HepG2 (cell line): Measurements from ENCODE around the gene PLIN5. TPM values are rescaled to one million over a fixed set of nuclear protein-coding genes. Genes with fewer than 3 reads are reported as not detected.

Experiments used
- ATAC-seq: fragments of 200-7000 bp; cut with Tn5 transposase; 3 replicates; pipeline ENCODE4 v1.9.1; 2020; ENCODE audit warnings: mild to moderate bottlenecking, moderate library complexity
- BruUV-seq: library from RNA; stranded (reverse); fragments of 400-500 nt; replicated peaks from 2 replicates; lab custom pipeline; 2021; lab: Mats Ljungman, UMichigan
- CTCF ChIA-PET: fragments of 300-600 bp; formaldehyde crosslinking; extraction: SDS; loops from one replicate; lab custom pipeline; 2021; ENCODE audit warnings: low total read pairs, inconsistent platforms, low intra/inter-chr PET ratio; lab: Yijun Ruan, JAX
- POLR2A ChIA-PET: fragments of 350-600 bp; sonication (Branson Sonifier 250); formaldehyde crosslinking; loops from one replicate; lab custom pipeline; 2020; ENCODE audit warnings: antibody characterized with exemption, inconsistent platforms; lab: Yijun Ruan, JAX
- DNase-seq: peaks from one replicate; pipeline ENCODE4 v3.0.0-alpha.2; 2015; ENCODE audit warnings: low spot score
- FAIRE-seq: peaks from 3 replicates; lab custom pipeline; 2011; peaks lifted over from hg19 to GRCh38; lab: Jason Lieb, UNC
- H2AFZ ChIP-seq: one replicate; pipeline ENCODE4 v1.6.1; 2011; ENCODE audit warnings: low read length, inconsistent platforms
- H3K27ac ChIP-seq: fragments of 300-600 bp; 3 replicates; pipeline ENCODE4 v1.8.0; 2011; ENCODE audit warnings: mixed run types, mild to moderate bottlenecking, mixed read lengths, low read length, inconsistent platforms; ENCODE audit not compliant: insufficient read depth; ENCODE audit errors: extremely low read length
- H3K27me3 ChIP-seq, 2 experiments: fragments of 200-600 bp in 1 of 2; 2 replicates in 1 of 2; 3 replicates in 1 of 2; pipeline versions ENCODE4 v1.6.0 to v1.8.0; 2011; ENCODE audit warnings: low read length in 2 of 2, mild to moderate bottlenecking in 2 of 2, moderate library complexity in 2 of 2, inconsistent platforms in 1 of 2; ENCODE audit not compliant: insufficient read depth in 2 of 2, control insufficient read depth in 1 of 2
- H3K36me3 ChIP-seq, 2 experiments: fragments of 200-600 bp in 1 of 2; replicated peaks in 1 of 2; 2 replicates in 1 of 2; 3 replicates in 1 of 2; pipeline versions ENCODE4 v1.5.1 to v1.8.0; 2011; ENCODE audit warnings: low read length in 2 of 2, inconsistent platforms in 1 of 2; ENCODE audit not compliant: insufficient read depth in 2 of 2, control insufficient read depth in 1 of 2
- H3K4me1 ChIP-seq: 2 replicates; pipeline ENCODE4 v1.5.1; 2012; ENCODE audit warnings: low read length, inconsistent platforms; ENCODE audit not compliant: insufficient read depth
- H3K4me2 ChIP-seq: 2 replicates; pipeline ENCODE4 v1.6.0; 2011; ENCODE audit warnings: low read depth, low read length, inconsistent platforms
- H3K4me3 ChIP-seq, 3 experiments: fragments of 200-600 bp in 1 of 3; sonication (generic), shearing (Covaris generic) in 1 of 3; replicated peaks in 1 of 3; 2 replicates each; pipeline ENCODE4 v1.5.1; 2011 to 2016; ENCODE audit warnings: low read length in 3 of 3, inconsistent platforms in 2 of 3, low read depth in 2 of 3, mild to moderate bottlenecking in 2 of 3, control low read depth in 1 of 3, mixed read lengths in 1 of 3; ENCODE audit not compliant: insufficient read depth in 1 of 3
- H3K79me2 ChIP-seq: one replicate; pipeline ENCODE4 v1.6.1; 2011; ENCODE audit warnings: low read length, inconsistent platforms; ENCODE audit not compliant: insufficient read depth
- H3K9ac ChIP-seq: 2 replicates; pipeline ENCODE4 v1.6.0; 2011; ENCODE audit warnings: mild to moderate bottlenecking, low read depth, low read length, inconsistent platforms; ENCODE audit not compliant: insufficient read depth
- H3K9me3 ChIP-seq: 2 replicates; pipeline ENCODE4 v1.5.1; 2012; ENCODE audit warnings: mild to moderate bottlenecking, low read length
- H4K20me1 ChIP-seq: 2 replicates; pipeline ENCODE4 v1.6.0; 2011; ENCODE audit warnings: inconsistent platforms, mild to moderate bottlenecking, low read length, moderate library complexity; ENCODE audit not compliant: insufficient read depth
- MBD4 ChIP-seq: IDR thresholded peaks from 2 replicates; pipeline ENCODE4 v1.6.1; 2012; ENCODE audit warnings: low read length, inconsistent platforms, borderline replicate concordance
- PCBP1 ChIP-seq: fragments of 200-400 bp; formaldehyde crosslinking; IDR thresholded peaks from 2 replicates; pipeline ENCODE4 v1.6.1; 2017; ENCODE audit warnings: mild to moderate bottlenecking, low read depth, low read length, borderline replicate concordance
- SATB2 ChIP-seq: sonication (generic); formaldehyde crosslinking; IDR thresholded peaks from 2 replicates; pipeline ENCODE4 v1.5.0; 2020; ENCODE audit warnings: missing genetic modification reagents
- SP5 ChIP-seq: IDR thresholded peaks from 2 replicates; pipeline ENCODE4 v1.6.1; 2016; ENCODE audit warnings: low read depth, borderline replicate concordance
- ZNF326 ChIP-seq: sonication (generic); formaldehyde crosslinking; IDR thresholded peaks from 2 replicates; pipeline ENCODE4 v1.4.0; 2020; ENCODE audit warnings: missing genetic modification reagents, borderline replicate concordance
- ZNF782 ChIP-seq: sonication (generic); formaldehyde crosslinking; IDR thresholded peaks from 2 replicates; pipeline ENCODE4 v1.4.0; 2020; ENCODE audit warnings: missing genetic modification reagents, mild to moderate bottlenecking, borderline replicate concordance
- WGBS: methylation state at CpG from one replicate; pipeline ENCODE4 v1.1.6; 2017; ENCODE audit warnings: low lambda C conversion rate; 5-methylcytosine and 5-hydroxymethylcytosine counted together
- in situ Hi-C: cut with HindIII; loops from 2 replicates; pipeline ENCODE4 v1.10.0; 2017; ENCODE audit warnings: low pct_unique_long_range_greater_than_20kb; ENCODE audit not compliant: extremely low pct_ligation_motif_present
- intact Hi-C: fragments of 100-400 bp; cut with micrococcal nuclease; formaldehyde crosslinking; loops from one replicate; pipeline ENCODE4 v1.10.0; 2022; ENCODE audit not compliant: unreplicated experiment
- polyA plus RNA-seq, 8 experiments: library from polyadenylated mRNA; depleted of rRNA in 3 of 8; stranded (reverse) in 7 of 8; unstranded in 1 of 8; fragments of >200 nt; fragmentation: Illumina TruSeq in 4 of 8; extraction: Trizol in 4 of 8; gene quantifications; 2 replicates each; pipeline versions ENCODE4 v1.2.1 to v1.2.3, GENCODE V29; 2011 to 2016; ENCODE audit warnings: low read depth in 4 of 8, missing spikeins in 1 of 8, mixed read lengths in 1 of 8; ENCODE audit not compliant: insufficient read depth in 1 of 8
- total RNA-seq, 5 experiments: library from RNA; depleted of rRNA; stranded (reverse); fragments of >200 nt; fragmentation: Illumina TruSeq; extraction: Trizol; gene quantifications; 2 replicates each; pipeline ENCODE4 v1.2.3, GENCODE V29; 2016; ENCODE audit warnings: low read depth in 1 of 5
- TF ChIP-seq, protein P1 (sequence below): sonication (generic); formaldehyde crosslinking; IDR thresholded peaks from 2 replicates; pipeline ENCODE4 v1.5.0; 2020; ENCODE audit warnings: mild to moderate bottlenecking, missing genetic modification reagents, moderate library complexity
- TF ChIP-seq, protein P2 (sequence below): sonication (generic); formaldehyde crosslinking; IDR thresholded peaks from 2 replicates; pipeline ENCODE4 v1.5.1; 2020; ENCODE audit warnings: mild to moderate bottlenecking, missing genetic modification reagents, moderate library complexity
- TF ChIP-seq, protein P3 (sequence below): IDR thresholded peaks from 2 replicates; pipeline ENCODE4 v1.6.1; 2016; ENCODE audit warnings: missing genetic modification reagents, missing compliant biosample characterization

The PLIN5 gene
- total and polyA plus RNA-seq, 2 of the 13 experiments (the other 11 are each of a cell fraction or from before 2014, with no cell fraction given), result 1.8 to 4.8 TPM

DNA sequence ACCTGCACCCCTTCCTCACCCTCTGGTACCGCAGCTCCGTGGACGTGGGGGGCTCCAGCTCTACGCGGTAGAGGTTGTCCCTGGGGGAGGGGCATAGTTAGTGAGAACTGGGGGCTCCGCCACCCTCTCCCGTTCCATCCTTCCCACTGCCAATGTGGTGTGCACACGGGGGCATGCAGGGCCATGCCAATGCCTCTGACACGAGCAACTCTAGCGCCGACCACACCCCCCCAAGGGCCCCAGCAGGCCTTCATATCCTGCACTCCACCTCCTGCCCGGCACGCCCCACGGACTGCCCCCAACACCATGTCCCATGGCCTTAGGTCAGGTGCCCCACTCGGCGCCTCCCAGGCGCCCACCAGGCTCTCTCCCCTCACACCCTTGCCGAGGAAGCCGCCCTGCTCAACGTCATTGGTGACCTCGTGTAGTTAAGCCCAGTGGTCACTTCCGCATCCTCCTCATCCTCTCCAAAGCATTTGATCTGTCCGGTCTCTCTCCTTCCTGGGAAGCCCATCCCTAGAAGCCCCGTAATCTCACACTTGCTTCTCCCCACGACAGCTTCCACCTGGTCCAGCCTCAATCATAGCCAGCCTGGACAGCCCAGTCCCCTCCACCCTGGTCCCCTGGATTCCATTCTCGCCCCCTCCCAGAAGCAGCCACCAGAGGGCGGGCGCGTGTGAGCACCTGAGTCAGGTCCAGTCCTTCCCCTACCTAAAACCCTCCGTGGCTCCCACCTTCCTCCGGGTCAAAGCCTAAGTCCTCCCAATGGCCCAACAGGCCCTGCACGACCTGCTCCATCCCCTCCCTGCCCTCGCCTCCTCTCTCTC, 22.3 kb upstream of the PLIN5 start (continued):
- TF ChIP-seq, protein P1, sequence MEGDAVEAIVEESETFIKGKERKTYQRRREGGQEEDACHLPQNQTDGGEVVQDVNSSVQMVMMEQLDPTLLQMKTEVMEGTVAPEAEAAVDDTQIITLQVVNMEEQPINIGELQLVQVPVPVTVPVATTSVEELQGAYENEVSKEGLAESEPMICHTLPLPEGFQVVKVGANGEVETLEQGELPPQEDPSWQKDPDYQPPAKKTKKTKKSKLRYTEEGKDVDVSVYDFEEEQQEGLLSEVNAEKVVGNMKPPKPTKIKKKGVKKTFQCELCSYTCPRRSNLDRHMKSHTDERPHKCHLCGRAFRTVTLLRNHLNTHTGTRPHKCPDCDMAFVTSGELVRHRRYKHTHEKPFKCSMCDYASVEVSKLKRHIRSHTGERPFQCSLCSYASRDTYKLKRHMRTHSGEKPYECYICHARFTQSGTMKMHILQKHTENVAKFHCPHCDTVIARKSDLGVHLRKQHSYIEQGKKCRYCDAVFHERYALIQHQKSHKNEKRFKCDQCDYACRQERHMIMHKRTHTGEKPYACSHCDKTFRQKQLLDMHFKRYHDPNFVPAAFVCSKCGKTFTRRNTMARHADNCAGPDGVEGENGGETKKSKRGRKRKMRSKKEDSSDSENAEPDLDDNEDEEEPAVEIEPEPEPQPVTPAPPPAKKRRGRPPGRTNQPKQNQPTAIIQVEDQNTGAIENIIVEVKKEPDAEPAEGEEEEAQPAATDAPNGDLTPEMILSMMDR, result peak; percentile 38
- no peak for TF ChIP-seq MBD4
- TF ChIP-seq, protein P2, sequence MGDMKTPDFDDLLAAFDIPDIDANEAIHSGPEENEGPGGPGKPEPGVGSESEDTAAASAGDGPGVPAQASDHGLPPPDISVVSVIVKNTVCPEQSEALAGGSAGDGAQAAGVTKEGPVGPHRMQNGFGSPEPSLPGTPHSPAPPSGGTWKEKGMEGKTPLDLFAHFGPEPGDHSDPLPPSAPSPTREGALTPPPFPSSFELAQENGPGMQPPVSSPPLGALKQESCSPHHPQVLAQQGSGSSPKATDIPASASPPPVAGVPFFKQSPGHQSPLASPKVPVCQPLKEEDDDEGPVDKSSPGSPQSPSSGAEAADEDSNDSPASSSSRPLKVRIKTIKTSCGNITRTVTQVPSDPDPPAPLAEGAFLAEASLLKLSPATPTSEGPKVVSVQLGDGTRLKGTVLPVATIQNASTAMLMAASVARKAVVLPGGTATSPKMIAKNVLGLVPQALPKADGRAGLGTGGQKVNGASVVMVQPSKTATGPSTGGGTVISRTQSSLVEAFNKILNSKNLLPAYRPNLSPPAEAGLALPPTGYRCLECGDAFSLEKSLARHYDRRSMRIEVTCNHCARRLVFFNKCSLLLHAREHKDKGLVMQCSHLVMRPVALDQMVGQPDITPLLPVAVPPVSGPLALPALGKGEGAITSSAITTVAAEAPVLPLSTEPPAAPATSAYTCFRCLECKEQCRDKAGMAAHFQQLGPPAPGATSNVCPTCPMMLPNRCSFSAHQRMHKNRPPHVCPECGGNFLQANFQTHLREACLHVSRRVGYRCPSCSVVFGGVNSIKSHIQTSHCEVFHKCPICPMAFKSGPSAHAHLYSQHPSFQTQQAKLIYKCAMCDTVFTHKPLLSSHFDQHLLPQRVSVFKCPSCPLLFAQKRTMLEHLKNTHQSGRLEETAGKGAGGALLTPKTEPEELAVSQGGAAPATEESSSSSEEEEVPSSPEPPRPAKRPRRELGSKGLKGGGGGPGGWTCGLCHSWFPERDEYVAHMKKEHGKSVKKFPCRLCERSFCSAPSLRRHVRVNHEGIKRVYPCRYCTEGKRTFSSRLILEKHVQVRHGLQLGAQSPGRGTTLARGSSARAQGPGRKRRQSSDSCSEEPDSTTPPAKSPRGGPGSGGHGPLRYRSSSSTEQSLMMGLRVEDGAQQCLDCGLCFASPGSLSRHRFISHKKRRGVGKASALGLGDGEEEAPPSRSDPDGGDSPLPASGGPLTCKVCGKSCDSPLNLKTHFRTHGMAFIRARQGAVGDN (CRISPR knock-in tag), result 0 out of 2 replicates have a peak, but pooled peaks have one; percentile 4
- TF ChIP-seq SP5, result no peak
- TF ChIP-seq, all 625 proteins: peak for 3

DNA sequence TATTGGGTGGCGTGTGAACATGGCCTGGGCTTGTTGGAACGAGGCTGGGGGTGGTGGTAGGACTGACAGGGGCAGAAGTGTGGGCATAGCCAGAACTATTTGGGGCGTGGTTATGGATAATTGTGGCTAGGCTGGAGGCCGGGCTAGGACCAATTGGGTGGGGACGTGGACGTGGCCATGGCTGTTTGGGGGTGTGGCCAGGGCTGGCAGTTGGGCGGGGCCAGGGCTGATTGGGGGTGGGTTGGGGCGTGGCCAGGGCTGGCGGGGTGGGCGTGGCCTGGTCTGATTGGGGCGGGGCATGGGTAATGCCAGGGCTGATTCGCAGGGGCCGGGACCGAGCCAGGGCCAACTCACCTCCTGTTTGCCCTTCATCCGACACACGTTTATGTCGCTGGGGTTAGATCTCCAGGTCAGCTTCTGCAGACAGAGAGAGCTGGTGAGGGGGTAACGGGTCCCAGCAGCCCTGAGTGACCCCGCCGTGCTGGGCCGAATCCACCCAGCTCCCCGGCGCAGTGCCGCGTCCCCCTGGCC, 21.6 kb upstream of the PLIN5 start:
- POLR2A ChIA-PET, result no interaction called here
- peaks cover 6% of the 10 kb centered on the region for H3K79me2 ChIP-seq
- ATAC-seq, result peak; percentile 34
- WGBS, result 97% methylated on average over 19 of the region's 25 CpGs
- no peak for FAIRE-seq
- in situ Hi-C loops (no loop called here), intact Hi-C loops (no loop called here)
- H3K36me3 ChIP-seq, result peaks cover 37 to 58% of the 10 kb centered on the region in 2 experiments
- H3K9ac ChIP-seq, result no peak overlapping the region
- peaks cover 9% of the 10 kb centered on the region; the same call in 1 of the 2 replicates for H4K20me1 ChIP-seq
- no peak for DNase-seq
- no peak overlapping the region for H3K4me3 ChIP-seq
- H3K9me3 ChIP-seq, result no peaks in the 10 kb centered on the region
- CTCF ChIA-PET, result no interaction called here
- no peaks in the 10 kb centered on the region for H3K4me1 ChIP-seq
- no peak overlapping the region for H3K4me2 ChIP-seq
- no TSS peak for BruUV-seq
- H2AFZ ChIP-seq, result no peak overlapping the region
- TF ChIP-seq ZNF326 (CRISPR knock-in tag) (no peak), PCBP1 (0 out of 2 replicates have a peak, but pooled peaks have one; percentile 7), ZNF782 (CRISPR knock-in tag) (no peak), SATB2 (CRISPR knock-in tag) (no peak)
- TF ChIP-seq, protein P3, sequence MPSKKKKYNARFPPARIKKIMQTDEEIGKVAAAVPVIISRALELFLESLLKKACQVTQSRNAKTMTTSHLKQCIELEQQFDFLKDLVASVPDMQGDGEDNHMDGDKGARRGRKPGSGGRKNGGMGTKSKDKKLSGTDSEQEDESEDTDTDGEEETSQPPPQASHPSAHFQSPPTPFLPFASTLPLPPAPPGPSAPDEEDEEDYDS (CRISPR knock-in tag), result no peak
- TF ChIP-seq, all 625 proteins: peak for 1
- Histone ChIP-seq H3K27ac (no peak overlapping the region), H3K27me3 (no peaks in the 10 kb centered on the region)
